Measurements from ENCODE around the gene STS.
A peak's percentile ranks its signal among the peaks of the same experiment; 100 is the strongest.

The STS gene

DNA sequence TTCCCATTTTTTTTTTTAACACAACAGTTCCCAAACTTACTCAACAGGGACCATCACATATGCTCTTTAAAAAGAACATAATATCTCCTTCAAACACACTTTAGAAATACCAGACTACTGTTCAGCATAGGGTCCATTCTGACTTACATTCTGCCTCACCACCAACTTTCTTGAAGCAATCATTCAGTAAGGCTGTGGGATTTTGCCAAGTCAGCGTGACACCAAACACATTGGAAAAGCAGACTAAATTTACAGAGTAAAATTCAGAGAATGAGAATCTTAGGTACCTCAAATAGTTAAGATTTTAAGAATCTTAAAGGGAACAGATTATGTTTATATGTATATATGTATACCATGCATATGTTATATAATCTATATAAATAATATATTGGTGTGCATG lies 7.7 kb downstream of the STS start:
- TF ChIP-seq, protein P1, sequence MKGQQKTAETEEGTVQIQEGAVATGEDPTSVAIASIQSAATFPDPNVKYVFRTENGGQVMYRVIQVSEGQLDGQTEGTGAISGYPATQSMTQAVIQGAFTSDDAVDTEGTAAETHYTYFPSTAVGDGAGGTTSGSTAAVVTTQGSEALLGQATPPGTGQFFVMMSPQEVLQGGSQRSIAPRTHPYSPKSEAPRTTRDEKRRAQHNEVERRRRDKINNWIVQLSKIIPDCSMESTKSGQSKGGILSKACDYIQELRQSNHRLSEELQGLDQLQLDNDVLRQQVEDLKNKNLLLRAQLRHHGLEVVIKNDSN (IDR thresholded peaks at IDR 0.05) = no peak
- TF ChIP-seq TCF12 (IDR thresholded peaks at IDR 0.05; ENCODE audit: low read depth) = no peak
- no peak for TF ChIP-seq NFIC (IDR thresholded peaks at IDR 0.05)
- TF ChIP-seq TEAD4 (IDR thresholded peaks at IDR 0.05) = no peak
- TF ChIP-seq CEBPB (IDR thresholded peaks at IDR 0.05) = no peak
- TF ChIP-seq ZBTB7A (IDR thresholded peaks at IDR 0.05; ENCODE audit: low read depth) = no peak
- TF ChIP-seq, protein P2, sequence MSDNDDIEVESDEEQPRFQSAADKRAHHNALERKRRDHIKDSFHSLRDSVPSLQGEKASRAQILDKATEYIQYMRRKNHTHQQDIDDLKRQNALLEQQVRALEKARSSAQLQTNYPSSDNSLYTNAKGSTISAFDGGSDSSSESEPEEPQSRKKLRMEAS (IDR thresholded peaks at IDR 0.05) = no peak
- no peak for TF ChIP-seq EP300 (IDR thresholded peaks at IDR 0.05; ENCODE audit: borderline replicate concordance)
- TF ChIP-seq EGR1 (IDR thresholded peaks at IDR 0.05) = no peak
- TF ChIP-seq RAD21 (IDR thresholded peaks at IDR 0.05; ENCODE audit: low read depth) = no peak
- TF ChIP-seq CREB1 (IDR thresholded peaks at IDR 0.05; ENCODE audit: low read depth) = no peak
- TF ChIP-seq, protein P3, sequence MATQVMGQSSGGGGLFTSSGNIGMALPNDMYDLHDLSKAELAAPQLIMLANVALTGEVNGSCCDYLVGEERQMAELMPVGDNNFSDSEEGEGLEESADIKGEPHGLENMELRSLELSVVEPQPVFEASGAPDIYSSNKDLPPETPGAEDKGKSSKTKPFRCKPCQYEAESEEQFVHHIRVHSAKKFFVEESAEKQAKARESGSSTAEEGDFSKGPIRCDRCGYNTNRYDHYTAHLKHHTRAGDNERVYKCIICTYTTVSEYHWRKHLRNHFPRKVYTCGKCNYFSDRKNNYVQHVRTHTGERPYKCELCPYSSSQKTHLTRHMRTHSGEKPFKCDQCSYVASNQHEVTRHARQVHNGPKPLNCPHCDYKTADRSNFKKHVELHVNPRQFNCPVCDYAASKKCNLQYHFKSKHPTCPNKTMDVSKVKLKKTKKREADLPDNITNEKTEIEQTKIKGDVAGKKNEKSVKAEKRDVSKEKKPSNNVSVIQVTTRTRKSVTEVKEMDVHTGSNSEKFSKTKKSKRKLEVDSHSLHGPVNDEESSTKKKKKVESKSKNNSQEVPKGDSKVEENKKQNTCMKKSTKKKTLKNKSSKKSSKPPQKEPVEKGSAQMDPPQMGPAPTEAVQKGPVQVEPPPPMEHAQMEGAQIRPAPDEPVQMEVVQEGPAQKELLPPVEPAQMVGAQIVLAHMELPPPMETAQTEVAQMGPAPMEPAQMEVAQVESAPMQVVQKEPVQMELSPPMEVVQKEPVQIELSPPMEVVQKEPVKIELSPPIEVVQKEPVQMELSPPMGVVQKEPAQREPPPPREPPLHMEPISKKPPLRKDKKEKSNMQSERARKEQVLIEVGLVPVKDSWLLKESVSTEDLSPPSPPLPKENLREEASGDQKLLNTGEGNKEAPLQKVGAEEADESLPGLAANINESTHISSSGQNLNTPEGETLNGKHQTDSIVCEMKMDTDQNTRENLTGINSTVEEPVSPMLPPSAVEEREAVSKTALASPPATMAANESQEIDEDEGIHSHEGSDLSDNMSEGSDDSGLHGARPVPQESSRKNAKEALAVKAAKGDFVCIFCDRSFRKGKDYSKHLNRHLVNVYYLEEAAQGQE (IDR thresholded peaks at IDR 0.05; ENCODE audit: low read depth) = no peak
- no peak for TF ChIP-seq FOXM1 (IDR thresholded peaks at IDR 0.05; ENCODE audit: borderline replicate concordance, low read depth)
- TF ChIP-seq YY1 (IDR thresholded peaks at IDR 0.05; ENCODE audit: low read depth) = no peak
- no peak for TF ChIP-seq TAF1 (IDR thresholded peaks at IDR 0.05; ENCODE audit: low read depth)

DNA sequence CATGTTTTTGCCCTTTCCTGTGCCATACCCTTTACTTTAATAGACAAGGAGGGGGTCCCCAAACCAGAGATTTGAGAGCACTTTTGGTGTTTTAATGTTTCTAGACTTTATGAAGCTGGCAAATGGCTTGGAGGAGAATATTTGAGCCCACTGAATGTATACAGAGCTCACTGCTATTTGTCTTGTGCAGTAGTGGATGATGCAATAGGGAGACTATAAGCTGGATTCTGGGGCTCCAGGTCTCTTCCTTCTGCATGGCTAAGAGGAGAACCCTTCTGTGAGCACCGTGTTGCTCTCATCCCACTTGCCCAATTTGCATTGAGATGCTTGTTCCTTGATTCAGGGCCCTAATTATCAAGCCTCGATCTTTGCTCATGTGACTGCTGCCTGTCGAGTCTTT lies 9.4 kb downstream of the STS start:
- no peak for TF ChIP-seq EGR1 (IDR thresholded peaks at IDR 0.05)
- TF ChIP-seq CEBPB (IDR thresholded peaks at IDR 0.05) = no peak
- TF ChIP-seq, protein P3 (IDR thresholded peaks at IDR 0.05; ENCODE audit: low read depth) = no peak
- TF ChIP-seq, protein P2 (IDR thresholded peaks at IDR 0.05) = no peak
- no peak for TF ChIP-seq CREB1 (IDR thresholded peaks at IDR 0.05; ENCODE audit: low read depth)
- no peak for TF ChIP-seq TEAD4 (IDR thresholded peaks at IDR 0.05)
- TF ChIP-seq RAD21 (IDR thresholded peaks at IDR 0.05; ENCODE audit: low read depth) = no peak
- TF ChIP-seq TAF1 (IDR thresholded peaks at IDR 0.05; ENCODE audit: low read depth) = no peak
- no peak for TF ChIP-seq TCF12 (IDR thresholded peaks at IDR 0.05; ENCODE audit: low read depth)

DNA sequence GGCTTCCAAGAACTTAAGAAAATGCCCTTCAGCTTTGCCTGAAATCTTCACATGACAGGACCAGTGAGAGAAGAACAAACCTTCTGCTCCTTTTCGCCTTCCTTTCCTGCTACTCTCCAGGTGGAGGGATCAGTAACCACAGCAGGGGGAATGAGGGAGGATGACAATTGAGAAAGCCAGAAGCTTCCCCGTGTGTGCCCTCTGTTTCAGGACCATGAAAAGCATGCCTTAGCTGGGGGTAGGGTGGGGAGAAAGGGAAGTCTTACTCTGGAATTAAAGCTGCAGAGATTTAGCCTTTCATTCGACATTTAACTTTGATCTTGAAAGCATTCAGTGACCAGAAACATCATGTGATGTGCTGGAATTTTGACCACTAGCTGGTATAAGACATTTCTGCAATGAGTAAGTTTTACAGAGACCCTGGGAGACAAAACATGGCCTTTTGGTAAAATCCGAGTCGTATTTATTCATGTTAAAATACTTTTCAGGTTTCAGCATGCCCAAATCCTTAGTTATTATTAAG lies 11.0 kb downstream of the STS start:
- TF ChIP-seq TEAD4 (IDR thresholded peaks at IDR 0.05) (no peak), NFIC (IDR thresholded peaks at IDR 0.05) (no peak), TCF12 (IDR thresholded peaks at IDR 0.05; ENCODE audit: low read depth) (no peak)
- TF ChIP-seq, protein P3 (IDR thresholded peaks at IDR 0.05; ENCODE audit: low read depth) = peak; percentile 45; the same call in 1 of the 2 replicates
- TF ChIP-seq, protein P2 (IDR thresholded peaks at IDR 0.05) = no peak

DNA sequence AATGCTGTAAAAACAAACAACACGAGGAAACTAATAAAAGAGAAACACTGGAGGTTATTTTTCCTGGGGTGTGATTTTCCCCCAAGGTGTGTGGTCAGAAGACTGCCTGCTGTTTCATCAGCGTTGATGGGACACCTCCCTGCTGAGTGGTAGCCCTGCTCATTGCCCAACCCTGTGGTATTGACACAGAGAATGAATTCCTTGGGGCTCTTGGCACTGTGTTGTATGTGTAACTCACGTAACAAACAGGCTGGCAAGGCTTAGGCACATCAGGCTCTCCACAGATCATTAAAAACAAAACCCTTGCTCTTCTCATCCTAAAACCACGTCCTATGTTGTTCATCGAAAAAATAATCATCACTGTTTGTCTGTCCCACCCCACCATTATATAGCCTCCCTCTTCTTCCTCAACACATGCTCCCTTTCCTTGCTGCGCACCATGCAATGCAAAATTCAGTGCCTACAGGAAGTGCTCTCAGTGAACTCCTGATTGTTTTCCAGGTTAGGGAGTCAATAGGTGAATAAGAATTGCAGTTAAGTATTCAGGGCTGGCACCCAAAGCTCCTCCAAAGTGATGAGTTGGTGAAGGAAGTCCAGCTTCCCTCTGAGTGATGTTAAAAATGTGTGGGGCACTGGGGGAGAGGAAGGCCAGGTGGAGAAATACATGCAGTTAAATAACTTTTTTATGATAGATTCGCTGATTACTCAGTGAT lies 11.8 kb downstream of the STS start:
- no peak for TF ChIP-seq EP300 (IDR thresholded peaks at IDR 0.05; ENCODE audit: borderline replicate concordance)
- TF ChIP-seq TCF12 (IDR thresholded peaks at IDR 0.05; ENCODE audit: low read depth) = no peak
- TF ChIP-seq ZBTB7A (IDR thresholded peaks at IDR 0.05; ENCODE audit: low read depth) = no peak
- TF ChIP-seq TAF1 (IDR thresholded peaks at IDR 0.05; ENCODE audit: low read depth) = no peak

DNA sequence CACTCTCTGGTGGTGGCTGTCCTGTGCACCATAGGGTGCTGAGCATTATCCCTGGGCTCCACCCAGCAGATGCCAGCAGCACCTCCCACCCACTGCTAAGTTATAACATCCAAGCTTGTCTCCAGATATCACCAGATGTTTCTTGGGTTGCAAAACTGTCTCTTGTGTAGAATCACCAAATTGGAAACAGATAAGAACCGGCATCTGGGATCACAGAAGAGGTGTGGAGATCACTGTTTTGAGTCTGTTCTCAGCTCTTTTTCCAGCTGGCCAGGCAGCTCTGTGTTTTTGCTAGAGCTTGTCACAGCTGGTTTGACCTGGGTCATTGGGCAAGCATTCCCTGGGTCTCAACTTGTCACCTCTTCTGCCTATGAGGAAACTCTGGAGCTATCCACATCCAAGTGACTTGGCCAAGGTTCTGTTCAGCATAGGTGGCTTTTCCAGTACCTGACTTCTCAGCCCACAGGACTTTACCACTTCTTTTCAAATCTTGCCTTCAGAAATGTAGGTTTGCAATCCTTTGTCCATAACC lies 15.7 kb downstream of the STS start:
- no peak for TF ChIP-seq EGR1 (IDR thresholded peaks at IDR 0.05)
- TF ChIP-seq NFIC (IDR thresholded peaks at IDR 0.05) = no peak
- TF ChIP-seq CEBPB (IDR thresholded peaks at IDR 0.05) = no peak
- TF ChIP-seq RAD21 (IDR thresholded peaks at IDR 0.05; ENCODE audit: low read depth) = no peak
- TF ChIP-seq, protein P1 (IDR thresholded peaks at IDR 0.05) = no peak
- TF ChIP-seq, protein P2 (IDR thresholded peaks at IDR 0.05) = no peak
- TF ChIP-seq, protein P3 (IDR thresholded peaks at IDR 0.05; ENCODE audit: low read depth) = no peak
- TF ChIP-seq TCF12 (IDR thresholded peaks at IDR 0.05; ENCODE audit: low read depth) = no peak
- TF ChIP-seq EP300 (IDR thresholded peaks at IDR 0.05; ENCODE audit: borderline replicate concordance) = no peak
- TF ChIP-seq TAF1 (IDR thresholded peaks at IDR 0.05; ENCODE audit: low read depth) = no peak
- TF ChIP-seq YY1 (IDR thresholded peaks at IDR 0.05; ENCODE audit: low read depth) = no peak
